GM21825 (cell line): Measurements from ENCODE around the gene CASQ1.

Experiments used
- ATAC-seq: cut with Tn5 transposase; IDR thresholded peaks from one replicate; pipeline ENCODE4 v1.9.1; 2021; ENCODE audit warnings: mild to moderate bottlenecking, moderate library complexity; ENCODE audit not compliant: unreplicated experiment

CASQ1 gene

DNA sequence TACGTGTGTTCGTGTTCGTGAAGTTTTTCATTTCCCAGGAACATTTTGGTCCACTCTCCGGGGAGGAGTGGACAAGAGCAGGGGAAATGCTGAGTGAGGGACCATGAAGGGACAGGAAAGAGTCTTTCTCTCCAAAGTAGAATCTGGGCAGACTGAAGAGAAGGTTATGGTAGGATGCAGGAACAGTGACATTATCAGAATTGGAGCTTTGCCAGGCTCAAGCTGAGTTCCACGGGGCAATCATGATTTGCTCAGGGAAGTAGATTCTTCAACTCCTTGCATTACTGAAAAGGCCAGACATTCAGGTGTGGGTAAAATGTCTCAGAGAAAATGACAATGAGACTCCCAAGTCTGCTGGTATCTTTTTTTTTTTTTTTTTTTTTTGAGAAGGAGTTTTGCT, 22.4 kb upstream of the CASQ1 start:
- ATAC-seq, result no peak

DNA sequence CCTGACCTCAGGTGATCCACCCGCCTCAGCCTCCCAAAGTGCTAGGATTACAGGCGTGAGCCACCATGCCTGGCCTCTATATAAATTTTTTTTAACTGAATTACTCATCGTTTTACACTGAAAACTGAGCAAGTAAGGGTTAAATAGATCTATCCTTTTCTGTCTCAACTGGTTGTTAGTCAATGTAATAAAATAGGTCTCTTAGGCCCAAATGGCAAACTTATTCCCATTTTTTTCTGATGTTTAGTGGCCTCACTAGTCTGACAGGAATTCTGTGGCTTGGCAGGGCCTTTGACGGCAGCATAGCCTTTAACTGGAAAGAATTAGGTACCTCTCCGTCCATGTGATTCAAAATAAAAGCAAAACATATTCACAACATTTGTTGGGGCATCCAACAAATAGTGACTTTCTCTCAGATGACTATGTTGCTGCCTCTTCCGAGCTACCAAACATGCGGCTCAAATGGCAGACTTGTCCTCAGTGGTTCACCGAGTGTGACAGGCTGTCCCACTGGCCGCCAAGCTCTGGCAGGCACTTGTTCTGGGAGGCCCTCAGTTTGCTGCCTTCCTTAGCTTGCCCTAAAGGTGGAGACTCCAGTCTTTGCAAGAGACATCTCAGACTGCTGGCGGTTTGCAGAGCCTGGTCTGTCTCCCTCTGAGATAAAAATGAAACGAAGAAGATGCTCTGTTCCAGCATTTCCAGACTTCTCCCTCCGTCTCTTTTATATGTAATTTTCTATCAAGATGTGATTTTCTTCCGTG, 21.6 kb upstream of the CASQ1 start:
- ATAC-seq, result no peak

DNA sequence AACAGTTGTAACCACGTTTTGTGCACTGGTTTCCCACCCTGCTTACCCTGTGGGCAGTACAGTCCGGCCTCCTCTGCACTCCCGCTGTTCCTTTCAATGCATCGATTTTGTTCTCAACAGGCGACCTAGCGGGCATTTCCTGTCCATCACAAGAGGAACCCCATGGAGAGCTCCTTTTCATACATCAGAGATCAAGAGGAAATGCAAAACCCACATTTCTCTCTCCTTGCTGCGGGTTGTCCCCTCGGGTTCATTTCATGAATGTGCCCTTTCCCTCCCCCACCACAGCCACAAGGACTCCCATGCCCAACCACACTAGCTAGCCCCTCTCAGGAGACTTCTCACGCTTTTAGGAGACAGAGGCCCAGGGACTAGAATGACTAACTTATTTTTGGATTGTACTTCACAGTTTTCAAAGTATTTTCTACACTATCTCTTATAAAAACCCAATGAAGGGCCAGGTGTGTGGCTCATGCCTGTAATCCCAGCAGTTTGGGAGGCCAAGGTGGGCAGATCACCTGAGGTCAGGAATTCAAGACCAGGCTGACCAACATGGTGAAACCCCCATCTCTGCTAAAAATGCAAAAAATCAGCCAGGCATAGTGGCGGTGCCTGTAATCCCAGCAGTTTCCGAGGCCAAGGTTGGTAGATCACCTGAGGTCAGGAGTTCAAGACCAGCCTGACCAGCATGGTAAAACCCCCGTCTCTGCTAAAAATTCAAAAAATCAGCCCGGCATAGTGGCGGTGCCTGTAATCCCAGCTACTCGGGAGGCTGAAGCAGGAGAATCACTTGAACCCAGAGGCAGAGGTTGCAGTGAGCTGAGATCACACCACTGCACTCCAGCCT, 20.6 kb upstream of the CASQ1 start:
- peak; percentile 74 for ATAC-seq

DNA sequence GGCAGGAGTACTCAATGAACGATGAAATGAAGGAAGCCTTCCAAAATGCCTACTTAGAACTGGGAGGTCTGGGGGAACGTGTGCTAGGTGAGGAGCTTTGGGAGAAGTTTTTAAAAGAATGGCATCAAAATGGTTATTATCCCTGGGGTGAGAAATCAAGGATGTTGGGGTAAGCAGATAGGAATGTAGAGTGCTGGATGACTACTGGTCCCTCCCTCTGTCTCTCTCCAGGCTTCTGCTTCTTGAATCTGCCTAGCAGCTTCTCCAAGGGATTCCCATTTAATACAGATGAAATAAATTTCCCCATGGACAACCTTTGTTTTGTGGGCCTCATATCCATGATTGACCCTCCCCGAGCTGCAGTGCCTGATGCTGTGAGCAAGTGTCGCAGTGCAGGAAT, 19.0 kb upstream of the CASQ1 start:
- no peak for ATAC-seq

DNA sequence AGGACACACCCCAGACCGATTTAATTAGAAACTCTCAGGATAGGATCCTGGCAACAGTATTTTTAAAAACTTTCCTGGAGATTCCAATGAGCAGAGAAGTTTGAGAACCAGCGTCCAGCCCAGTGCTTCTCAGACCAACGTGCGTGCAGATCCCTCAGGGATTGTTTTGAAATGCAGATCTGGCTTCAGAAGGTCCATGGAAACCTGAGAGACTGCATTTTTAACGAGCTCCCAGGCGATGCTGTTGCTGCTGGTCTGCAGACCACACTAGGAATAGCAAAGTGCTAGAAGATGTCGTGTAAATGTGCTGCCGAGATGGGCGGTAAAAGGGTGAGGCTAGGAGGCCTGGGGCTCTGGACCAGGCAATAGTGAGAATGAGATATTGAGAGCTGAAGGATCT, 18.4 kb upstream of the CASQ1 start:
- no peak for ATAC-seq

DNA sequence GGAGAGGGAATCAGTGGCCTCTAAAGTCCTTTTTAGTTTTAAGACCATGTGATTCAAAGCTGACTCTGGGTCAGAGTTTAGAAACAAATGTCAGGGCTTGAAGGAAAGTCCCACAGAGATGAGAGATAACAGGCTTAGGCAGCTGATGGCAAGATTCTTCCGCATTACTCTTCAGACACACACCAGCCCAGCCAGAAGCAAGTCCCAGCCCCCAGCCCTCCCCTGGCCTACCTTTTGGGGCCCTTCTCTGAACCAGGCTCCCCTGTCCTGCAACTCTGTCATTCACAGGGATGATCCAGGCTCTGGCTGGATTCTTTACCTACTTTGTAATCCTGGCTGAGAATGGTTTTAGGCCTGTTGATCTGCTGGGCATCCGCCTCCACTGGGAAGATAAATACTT, 13.1 kb upstream of the CASQ1 start:
- no peak for ATAC-seq

DNA sequence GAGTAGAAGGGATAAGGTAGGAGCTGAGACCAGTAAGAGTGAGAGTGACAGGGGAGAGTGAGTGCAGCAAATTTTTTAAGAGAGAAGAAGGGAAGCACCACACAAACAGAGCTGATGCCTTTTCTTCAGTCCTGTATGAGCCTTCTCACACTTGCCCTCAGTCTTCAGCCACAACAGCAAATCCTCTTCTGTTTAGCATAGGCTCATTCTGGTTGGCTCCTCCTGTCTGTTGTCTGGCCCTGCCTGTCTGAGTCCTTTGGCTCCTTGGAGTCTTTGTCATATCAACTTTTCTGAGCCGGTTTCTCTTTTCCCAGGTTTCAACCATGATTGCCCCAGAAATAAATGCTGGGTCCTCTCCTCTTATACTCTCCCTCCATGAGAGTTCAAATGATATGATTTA, 12.7 kb upstream of the CASQ1 start:
- ATAC-seq, result no peak

DNA sequence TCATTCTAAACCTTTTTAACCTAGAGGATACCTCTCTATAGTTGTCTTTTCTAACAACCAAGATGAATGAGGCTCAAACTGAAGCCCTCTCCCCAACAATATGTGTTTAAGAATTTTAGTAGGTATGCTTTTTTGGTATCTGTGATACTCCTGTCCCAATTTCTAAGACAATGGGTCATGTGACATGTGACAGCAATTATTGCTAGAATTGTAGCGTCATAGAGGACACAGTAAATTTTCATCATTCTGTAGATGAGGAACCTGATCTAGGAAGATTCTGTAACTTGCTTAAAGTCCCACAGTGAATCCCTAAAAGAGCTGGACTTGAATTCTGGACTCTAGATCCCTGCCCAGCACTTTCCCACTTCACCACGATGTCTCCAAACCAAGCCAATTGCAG, 11.6 kb upstream of the CASQ1 start:
- ATAC-seq, result no peak

DNA sequence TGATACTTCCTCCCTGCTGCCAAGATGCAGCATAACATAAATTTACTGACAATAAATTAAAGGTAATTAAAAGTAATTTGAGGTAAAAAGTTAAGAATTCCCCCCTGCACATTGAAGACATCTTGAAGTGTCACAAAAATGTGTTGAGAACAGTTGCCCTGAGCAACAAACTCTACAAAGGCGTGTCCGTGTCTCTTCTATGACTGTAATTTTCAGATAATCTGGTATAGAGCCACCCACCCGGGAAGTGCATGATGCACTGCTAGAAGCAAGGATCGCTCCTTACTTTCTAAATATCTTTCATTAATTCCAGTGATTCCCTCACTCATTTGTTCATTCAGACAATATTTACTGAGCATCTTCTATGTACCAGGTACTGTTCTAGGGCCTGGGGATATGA, 11.0 kb upstream of the CASQ1 start:
- no peak for ATAC-seq

DNA sequence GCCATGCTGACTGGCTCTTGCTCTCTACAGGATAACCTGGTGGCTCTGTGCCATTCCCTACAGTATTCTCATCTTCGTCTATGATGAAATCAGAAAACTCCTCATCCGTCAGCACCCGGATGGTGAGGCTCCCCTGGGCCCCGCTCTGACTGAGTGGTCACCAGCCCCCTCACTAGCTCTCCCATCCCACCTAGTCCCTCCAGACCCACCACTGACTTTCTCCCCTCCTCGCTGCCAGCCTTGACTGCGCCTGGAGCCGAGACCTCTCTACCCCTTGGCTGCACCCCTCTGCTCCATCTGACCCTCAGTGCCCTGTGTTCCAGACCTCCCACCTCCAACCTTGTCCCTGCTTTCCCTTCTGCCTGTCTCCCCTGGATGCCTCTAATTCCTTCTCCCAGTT, 4.1 kb upstream of the CASQ1 start:
- ATAC-seq, result no peak

DNA sequence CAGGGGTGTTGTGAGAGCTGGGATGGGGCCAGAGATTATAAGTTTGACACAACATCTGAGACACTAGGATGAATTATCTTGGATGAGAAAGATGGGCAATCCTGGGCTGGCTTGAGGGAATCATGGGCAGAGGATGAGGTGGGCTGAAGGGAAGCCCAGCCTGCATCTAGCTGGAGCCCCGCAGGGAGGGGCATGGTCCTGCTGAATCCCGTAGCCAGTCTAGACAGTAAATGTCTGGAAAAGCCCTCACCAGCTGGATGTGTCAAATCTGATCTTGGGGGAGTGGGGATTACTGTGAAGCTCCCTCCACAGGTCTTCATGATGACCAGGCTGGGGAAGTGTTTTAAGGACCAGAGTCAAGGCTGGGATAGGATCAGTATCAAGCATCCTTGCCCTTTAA, 3.6 kb upstream of the CASQ1 start:
- ATAC-seq, result no peak

DNA sequence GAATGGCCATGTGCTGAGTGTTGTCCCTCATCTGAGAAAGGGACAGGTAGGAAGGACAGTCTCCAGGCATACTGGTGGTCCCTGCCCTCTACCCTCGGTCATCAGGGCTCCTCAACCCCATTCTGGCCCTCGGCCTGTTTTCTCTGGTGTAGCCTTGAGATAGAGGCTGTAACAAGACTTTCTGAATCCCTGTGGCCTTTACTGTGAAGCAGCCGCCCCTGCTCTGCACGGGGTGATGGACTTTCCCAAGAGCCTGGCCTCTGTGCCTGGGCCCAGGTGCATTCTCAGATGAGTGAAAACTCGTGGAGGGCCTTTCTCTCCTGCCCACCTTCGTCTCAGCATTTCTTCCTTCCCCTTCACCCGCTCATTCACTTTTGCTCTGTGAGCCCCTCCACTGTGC, 3.0 kb upstream of the CASQ1 start:
- ATAC-seq, result no peak

DNA sequence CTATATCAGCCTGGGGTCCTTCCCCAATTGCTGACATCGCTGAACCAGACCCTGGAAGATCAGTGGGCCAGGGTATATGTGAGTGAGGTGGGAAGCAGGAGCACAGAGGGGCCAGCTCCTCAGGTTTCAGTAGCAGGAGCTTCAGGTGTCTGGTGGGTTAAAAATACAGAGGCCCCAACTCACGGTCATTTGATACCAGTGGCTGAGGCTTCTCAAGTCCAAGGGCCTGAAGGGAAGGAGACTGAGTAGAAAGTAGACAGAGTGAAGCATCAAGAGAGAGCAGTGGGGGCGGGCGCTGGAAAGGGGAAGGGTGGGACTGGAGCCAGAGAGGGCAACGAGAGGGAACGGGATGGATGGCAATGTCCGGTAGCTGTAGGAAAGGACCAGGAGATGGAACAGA, 2.0 kb upstream of the CASQ1 start:
- ATAC-seq, result no peak

DNA sequence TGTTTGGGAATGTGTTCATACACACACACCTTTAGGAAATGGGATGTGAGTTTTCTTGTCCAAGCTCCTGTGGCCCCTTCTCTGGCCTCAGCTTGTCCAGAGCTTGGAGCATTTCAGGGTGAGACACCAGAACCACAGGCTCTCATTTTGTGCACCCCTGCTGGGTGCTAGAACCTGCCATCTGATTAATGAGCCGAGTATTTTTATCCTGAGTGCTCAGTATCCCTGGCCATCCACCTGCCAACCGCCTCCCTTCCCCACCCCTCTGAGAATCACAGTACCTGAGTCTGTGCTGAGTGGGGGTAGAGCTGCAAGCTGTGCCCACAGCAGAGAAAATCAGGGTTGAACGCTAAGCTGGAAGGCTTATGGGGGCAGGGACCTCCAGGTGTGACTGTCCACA, 1.4 kb downstream of the CASQ1 start:
- no peak for ATAC-seq

DNA sequence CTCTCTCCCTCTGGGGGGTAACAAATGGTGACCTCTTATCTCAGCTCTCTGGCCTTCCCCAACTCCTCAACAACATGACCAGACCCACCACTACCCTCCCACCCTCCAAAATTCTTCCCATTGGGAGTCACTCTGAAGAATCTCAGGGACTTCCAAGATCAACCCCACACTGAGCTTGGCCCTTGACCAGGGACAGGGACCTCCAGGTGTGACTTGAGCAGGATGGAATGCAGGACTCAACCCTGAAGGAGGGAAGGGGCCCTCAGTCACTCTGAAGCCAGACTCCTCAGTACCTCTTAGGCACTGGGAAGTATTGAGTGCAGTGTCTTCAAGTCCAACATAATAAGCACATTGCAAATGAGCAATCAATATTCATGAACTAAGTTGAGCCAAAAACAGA, 1.9 kb downstream of the CASQ1 start:
- ATAC-seq, result no peak

DNA sequence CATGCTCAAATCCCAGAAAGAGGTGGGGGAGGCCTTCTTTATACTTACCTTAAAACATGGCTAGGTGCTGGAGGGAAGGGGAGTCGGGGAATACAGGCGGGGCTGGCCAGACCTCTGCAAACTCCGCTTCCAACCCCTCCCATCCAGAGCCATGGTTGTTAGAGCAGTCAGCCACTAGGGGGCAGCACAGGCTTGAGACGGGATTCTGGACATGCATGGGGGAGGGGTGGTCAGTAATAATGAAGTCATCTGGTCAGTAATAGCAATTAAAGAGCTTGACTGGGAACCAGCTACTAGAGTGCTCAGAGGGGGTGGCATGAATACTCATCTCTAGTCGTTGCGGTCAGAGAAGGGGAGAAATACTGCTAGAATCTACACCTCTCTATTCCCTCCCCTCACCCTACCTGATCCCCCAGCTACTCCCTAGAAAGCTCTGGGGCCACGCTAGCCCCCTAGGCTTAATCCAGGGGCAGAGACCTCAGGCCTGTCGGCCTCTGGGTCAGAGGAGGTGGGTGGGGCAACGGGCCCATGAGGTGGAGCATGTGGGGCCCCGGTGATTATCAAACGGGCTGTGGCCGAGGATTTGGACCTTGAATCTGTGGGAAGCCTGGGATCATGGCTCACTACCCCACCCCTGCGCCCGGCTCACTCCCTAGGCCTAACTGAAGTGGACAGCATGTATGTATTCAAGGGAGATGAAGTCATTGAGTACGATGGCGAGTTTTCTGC, 2.9 kb downstream of the CASQ1 start:
- no peak for ATAC-seq

DNA sequence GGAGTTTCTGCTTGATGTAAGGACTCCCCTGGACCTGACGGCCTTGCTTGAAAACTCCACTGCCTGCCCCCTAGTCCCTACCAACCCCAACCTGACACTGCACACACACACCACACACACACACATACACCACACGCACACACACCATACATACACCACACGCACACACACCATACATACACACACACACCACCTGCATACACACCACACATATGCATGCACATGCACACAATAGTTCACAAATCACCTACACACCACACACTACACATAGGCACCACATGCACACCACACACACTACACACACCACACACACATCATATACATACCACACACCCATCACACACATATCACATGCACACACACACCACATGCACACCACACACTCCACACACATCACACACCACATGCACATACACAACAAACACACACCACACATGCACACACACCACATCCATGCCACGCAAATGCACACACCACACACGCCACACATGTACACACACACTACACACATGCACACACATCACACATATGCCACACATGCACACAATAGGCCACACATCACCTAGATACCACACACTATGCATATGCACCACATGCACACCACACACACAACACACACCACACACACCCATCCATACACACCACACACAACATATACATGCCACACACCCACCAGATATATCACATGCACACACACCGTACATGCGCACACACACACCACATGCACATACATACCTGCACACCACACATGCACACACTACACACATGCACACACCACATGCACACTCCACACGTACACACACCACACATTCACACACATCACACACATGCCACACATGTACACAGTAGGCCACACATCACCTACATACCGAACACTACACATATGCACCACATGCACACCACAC, 3.7 kb downstream of the CASQ1 start:
- no peak for ATAC-seq

DNA sequence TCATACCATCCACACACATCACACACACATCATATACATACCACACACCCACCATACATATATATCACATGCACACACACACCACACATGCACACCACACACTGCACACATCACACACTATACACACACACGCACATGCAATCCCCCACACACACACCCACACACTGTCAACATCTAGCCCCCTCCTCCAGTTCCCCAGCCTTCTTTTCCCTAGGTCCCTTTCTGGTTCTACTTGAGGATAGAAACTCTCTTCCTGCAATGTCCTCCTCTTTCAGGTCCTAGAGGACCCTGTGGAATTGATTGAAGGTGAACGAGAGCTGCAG, 4.3 kb downstream of the CASQ1 start:
- no peak for ATAC-seq

DNA sequence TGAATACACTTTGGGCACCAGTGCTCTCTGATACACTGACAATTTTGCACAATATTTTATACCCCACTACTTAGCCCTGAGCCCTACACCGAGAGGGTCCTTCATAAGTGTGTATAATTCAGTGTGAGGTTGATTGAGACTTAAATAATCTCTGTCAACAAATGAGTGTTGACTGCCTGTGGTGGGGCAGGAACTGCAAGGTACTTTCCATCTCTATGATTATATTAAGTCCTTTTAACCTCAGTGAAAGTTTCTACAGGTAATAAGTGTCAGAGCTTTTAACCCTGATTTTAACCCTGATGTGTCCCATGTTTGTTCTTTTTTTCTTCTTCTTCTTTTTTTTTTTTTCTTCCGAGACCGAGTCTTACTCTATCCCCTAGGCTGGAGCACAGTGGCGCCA, 5.8 kb downstream of the CASQ1 start:
- no peak for ATAC-seq

DNA sequence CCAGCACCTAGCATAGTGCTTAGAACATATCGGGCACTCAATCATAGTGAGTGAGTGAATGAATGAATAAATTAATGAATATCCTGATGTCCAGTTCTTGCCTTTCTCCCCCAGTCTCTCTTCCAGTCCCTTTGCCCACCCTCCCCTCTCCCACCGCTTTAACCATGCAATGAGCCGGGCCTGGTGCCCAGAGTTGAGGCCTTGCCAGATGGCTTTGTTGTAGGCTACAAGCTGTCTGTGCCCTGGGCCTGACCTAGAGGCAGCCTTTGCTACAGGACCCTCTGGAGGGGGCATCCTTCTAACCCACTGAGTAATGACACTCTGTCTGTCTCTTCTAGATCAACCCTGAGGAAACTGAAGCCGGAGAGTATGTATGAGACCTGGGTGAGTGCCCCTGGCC, 6.9 kb downstream of the CASQ1 start:
- no peak for ATAC-seq

DNA sequence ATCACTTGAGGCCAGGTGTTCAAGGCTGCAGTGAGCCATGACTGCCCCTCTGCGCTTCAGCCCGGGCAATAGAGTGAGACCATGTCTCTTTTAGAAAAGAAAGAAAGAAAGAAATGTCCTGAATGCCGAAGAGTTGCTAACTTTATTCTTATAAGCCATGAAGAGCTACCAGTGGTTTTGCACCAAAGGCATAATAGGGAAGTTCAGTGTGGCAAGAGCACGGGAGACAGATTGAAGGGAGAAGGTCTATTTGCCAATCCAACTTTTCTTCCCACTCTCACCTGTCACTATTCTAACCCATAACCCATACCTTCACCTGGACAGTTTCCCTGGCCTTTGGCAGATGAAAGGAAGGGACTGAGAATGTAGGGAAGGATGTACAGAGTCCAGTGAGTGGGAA, 10.4 kb downstream of the CASQ1 start:
- no peak for ATAC-seq
